HEK293 (cell line): ENCODE measurements around the gene WNT6.

ENCODE experiments used
- CTCF ChIA-PET: fragments of 350-600 bp; formaldehyde crosslinking; extraction: SDS; loops from one replicate; lab custom pipeline; 2021; ENCODE audit warnings: antibody characterized with exemption; lab: Yijun Ruan, JAX
- POLR2A ChIA-PET: fragments of 300-600 bp; formaldehyde crosslinking; extraction: SDS; loops from one replicate; lab custom pipeline; 2020; ENCODE audit warnings: antibody characterized with exemption, inconsistent platforms; lab: Yijun Ruan, JAX
- H3K27ac ChIP-seq: fragments of 200-500 bp; sonication (Bioruptor generic); 2 replicates; pipeline ENCODE4 v1.5.1; 2014; ENCODE audit warnings: low read depth, low read length, control low read depth, inconsistent platforms; ENCODE audit errors: extremely low read depth
- H3K36me3 ChIP-seq, 2 experiments: fragments of 200-500 bp in 1 of 2; sonication (Bioruptor generic) in 1 of 2; 1 replicate in 1 of 2; 2 replicates in 1 of 2; pipeline ENCODE4 v1.5.1; 2014 to 2017; ENCODE audit warnings: inconsistent platforms in 2 of 2, low read length in 2 of 2; ENCODE audit not compliant: control insufficient read depth in 2 of 2, insufficient read depth in 1 of 2
- H3K4me1 ChIP-seq: fragments of 200-500 bp; sonication (Bioruptor generic); 2 replicates; pipeline ENCODE4 v1.5.1; 2014; ENCODE audit warnings: mild to moderate bottlenecking, low read length, inconsistent platforms; ENCODE audit not compliant: control insufficient read depth, insufficient read depth
- H3K4me3 ChIP-seq: 2 replicates; pipeline ENCODE4 v1.5.1; 2011; ENCODE audit warnings: low read depth, mild to moderate bottlenecking, control low read depth, low read length, moderate library complexity
- H3K9me3 ChIP-seq: fragments of 200-500 bp; sonication (Bioruptor generic); 2 replicates; pipeline ENCODE4 v1.5.1; 2014; ENCODE audit warnings: low read depth, low read length, inconsistent platforms; ENCODE audit not compliant: control insufficient read depth, insufficient read depth
- GFI1B ChIP-seq: fragments of 450-650 bp; formaldehyde crosslinking; IDR thresholded peaks from 2 replicates; pipeline ENCODE4 v1.5.1; 2016; ENCODE audit warnings: missing biosample characterization, missing genetic modification characterization
- GLI4 ChIP-seq: fragments of 450-650 bp; formaldehyde crosslinking; IDR thresholded peaks from 2 replicates; pipeline ENCODE4 v1.5.1; 2016; ENCODE audit warnings: missing biosample characterization, missing genetic modification characterization
- SALL2 ChIP-seq: fragments of 450-650 bp; formaldehyde crosslinking; IDR thresholded peaks from 2 replicates; pipeline ENCODE4 v1.5.0; 2017; ENCODE audit warnings: missing biosample characterization, mild to moderate bottlenecking, missing genetic modification characterization, borderline replicate concordance
- SETDB1 ChIP-seq: IDR thresholded peaks from one replicate; pipeline ENCODE4 v1.6.1; 2017; ENCODE audit warnings: mild to moderate bottlenecking, low read length, moderate library complexity, mixed read lengths; ENCODE audit not compliant: insufficient read length
- TRIM28 ChIP-seq: IDR thresholded peaks from 2 replicates; pipeline ENCODE4 v1.6.1; 2011; ENCODE audit warnings: low read length, control low read depth, borderline replicate concordance
- ZEB2 ChIP-seq: fragments of 450-650 bp; formaldehyde crosslinking; IDR thresholded peaks from 2 replicates; pipeline ENCODE4 v1.5.1; 2016; ENCODE audit warnings: missing biosample characterization, missing genetic modification characterization
- ZFP3 ChIP-seq: fragments of 450-650 bp; formaldehyde crosslinking; IDR thresholded peaks from 2 replicates; pipeline ENCODE4 v1.5.1; 2016; ENCODE audit warnings: low read depth, missing biosample characterization, missing genetic modification characterization
- ZNF114 ChIP-seq: fragments of 450-650 bp; formaldehyde crosslinking; IDR thresholded peaks from 2 replicates; pipeline ENCODE4 v1.5.0; 2017; ENCODE audit warnings: missing biosample characterization, missing genetic modification characterization
- ZNF16 ChIP-seq: fragments of 450-650 bp; formaldehyde crosslinking; IDR thresholded peaks from 2 replicates; pipeline ENCODE4 v1.5.1; 2016; ENCODE audit warnings: low read depth, missing biosample characterization, missing genetic modification characterization
- ZNF19 ChIP-seq: fragments of 450-650 bp; formaldehyde crosslinking; IDR thresholded peaks from 2 replicates; pipeline ENCODE4; 2016; ENCODE audit warnings: missing biosample characterization, missing genetic modification characterization, low read depth
- ZNF350 ChIP-seq: fragments of 450-650 bp; formaldehyde crosslinking; IDR thresholded peaks from 2 replicates; pipeline ENCODE4 v1.5.0; 2017; ENCODE audit warnings: missing biosample characterization, mild to moderate bottlenecking, missing genetic modification characterization
- ZNF354C ChIP-seq: fragments of 450-650 bp; formaldehyde crosslinking; IDR thresholded peaks from 2 replicates; pipeline ENCODE4 v1.5.1; 2016; ENCODE audit warnings: missing biosample characterization, missing genetic modification characterization, low read depth, borderline replicate concordance
- ZNF366 ChIP-seq: fragments of 450-650 bp; formaldehyde crosslinking; conservative IDR thresholded peaks from 2 replicates; pipeline ENCODE4 v1.5.1; 2016; ENCODE audit warnings: missing biosample characterization, missing genetic modification characterization
- ZNF37A ChIP-seq: fragments of 450-650 bp; IDR thresholded peaks from 2 replicates; pipeline ENCODE4 v1.5.1; 2018; ENCODE audit warnings: missing biosample characterization, missing genetic modification characterization
- ZNF394 ChIP-seq: fragments of 450-650 bp; formaldehyde crosslinking; IDR thresholded peaks from 2 replicates; pipeline ENCODE4 v1.5.1; 2016; ENCODE audit warnings: missing biosample characterization, missing genetic modification characterization, mild to moderate bottlenecking, moderate library complexity, borderline replicate concordance
- ZNF404 ChIP-seq: fragments of 450-650 bp; formaldehyde crosslinking; IDR thresholded peaks from 2 replicates; pipeline ENCODE4 v1.5.1; 2017; ENCODE audit warnings: missing biosample characterization, missing genetic modification characterization
- ZNF510 ChIP-seq: fragments of 450-650 bp; formaldehyde crosslinking; IDR thresholded peaks from 2 replicates; pipeline ENCODE4 v1.5.1; 2018; ENCODE audit warnings: mild to moderate bottlenecking, missing genetic modification characterization, missing biosample characterization; ENCODE audit not compliant: insufficient replicate concordance
- ZNF529 ChIP-seq: fragments of 450-650 bp; formaldehyde crosslinking; IDR thresholded peaks from 2 replicates; pipeline ENCODE4 v1.5.1; 2017; ENCODE audit warnings: missing genetic modification characterization, missing biosample characterization; ENCODE audit not compliant: insufficient replicate concordance
- ZNF548 ChIP-seq: fragments of 450-650 bp; formaldehyde crosslinking; IDR thresholded peaks from 2 replicates; pipeline ENCODE4 v1.5.1; 2016; ENCODE audit warnings: missing biosample characterization, missing genetic modification characterization
- ZNF571 ChIP-seq: fragments of 450-650 bp; formaldehyde crosslinking; IDR thresholded peaks from 2 replicates; pipeline ENCODE4 v1.5.0; 2017; ENCODE audit warnings: missing biosample characterization, missing genetic modification characterization
- ZNF585B ChIP-seq: fragments of 450-650 bp; formaldehyde crosslinking; IDR thresholded peaks from 2 replicates; pipeline ENCODE4 v1.5.1; 2016; ENCODE audit warnings: missing biosample characterization, missing genetic modification characterization
- ZNF677 ChIP-seq: fragments of 450-650 bp; IDR thresholded peaks from 2 replicates; pipeline ENCODE4 v1.5.0; 2018; ENCODE audit warnings: missing biosample characterization, mild to moderate bottlenecking, missing genetic modification characterization, moderate library complexity
- ZNF837 ChIP-seq: fragments of 450-650 bp; formaldehyde crosslinking; IDR thresholded peaks from 2 replicates; pipeline ENCODE4 v1.5.1; 2016; ENCODE audit warnings: missing biosample characterization, missing genetic modification characterization
- TF ChIP-seq, protein P1 (sequence below): fragments of 450-650 bp; formaldehyde crosslinking; IDR thresholded peaks from 2 replicates; pipeline ENCODE4 v1.5.1; 2016; ENCODE audit warnings: missing biosample characterization, missing genetic modification characterization, low read depth
- TF ChIP-seq, protein P2 (sequence below): fragments of 450-650 bp; formaldehyde crosslinking; IDR thresholded peaks from 2 replicates; pipeline ENCODE4 v1.5.1; 2016; ENCODE audit warnings: missing biosample characterization, missing genetic modification characterization
- TF ChIP-seq, protein P3 (sequence below): fragments of 450-650 bp; formaldehyde crosslinking; IDR thresholded peaks from 2 replicates; pipeline ENCODE4 v1.5.1; 2016; ENCODE audit warnings: missing biosample characterization, missing genetic modification characterization
- TF ChIP-seq, protein P4 (sequence below): fragments of 450-650 bp; formaldehyde crosslinking; conservative IDR thresholded peaks from 2 replicates; pipeline ENCODE4 v1.5.1; 2016; ENCODE audit warnings: low read depth, missing biosample characterization, missing genetic modification characterization

Gene WNT6

DNA sequence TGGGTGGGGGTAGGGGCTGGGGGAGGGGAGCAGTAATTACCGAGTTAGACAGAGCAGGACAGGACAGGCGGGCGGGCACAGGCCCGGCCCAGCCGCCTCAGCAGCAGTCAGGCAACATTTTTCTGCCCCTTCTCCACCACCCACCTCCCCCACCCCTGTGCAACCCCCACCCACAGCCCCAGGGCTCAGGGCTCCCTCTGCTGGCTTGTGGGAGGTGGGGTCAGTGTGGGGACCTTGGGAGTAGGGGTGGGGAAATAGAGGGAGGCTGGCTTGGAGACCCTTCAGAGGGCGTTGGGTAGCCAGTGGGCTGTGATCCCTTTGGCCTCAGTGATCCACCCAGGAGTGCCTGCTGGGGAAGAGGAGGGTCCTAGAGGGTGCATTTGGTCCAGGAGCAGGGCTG lies 6.4 kb downstream of the WNT6 start (continued):
- TF ChIP-seq ZNF366 (tag by site-specific recombination), result no peak
- no peak for TF ChIP-seq ZNF571 (tag by site-specific recombination)
- no peak for TF ChIP-seq GLI4
- no peak for TF ChIP-seq SETDB1
- TF ChIP-seq, all 188 proteins: peak for 0

DNA sequence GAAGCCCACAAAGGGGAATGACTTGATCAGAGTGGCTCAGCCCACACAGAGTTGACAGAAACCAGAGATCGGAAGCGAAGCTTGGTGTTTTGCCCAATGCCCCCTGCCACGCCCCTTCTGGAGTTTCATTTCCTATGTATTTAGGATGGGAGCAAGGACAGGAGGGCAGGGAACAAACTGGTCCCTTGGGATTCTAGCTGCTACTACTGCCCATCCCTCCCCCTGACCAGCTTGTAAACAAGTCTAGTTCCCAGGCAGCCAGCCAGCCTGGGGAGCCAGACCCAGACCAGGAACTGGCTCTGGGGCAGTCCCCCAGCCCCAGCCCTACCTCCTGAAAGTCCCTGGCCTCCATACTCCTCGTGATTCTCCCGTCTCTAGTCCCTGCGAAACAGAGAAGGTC lies 8.3 kb downstream of the WNT6 start:
- Histone ChIP-seq H3K27ac (no peak overlapping the region), H3K4me3 (no peak overlapping the region), H3K36me3 (no peaks in the 10 kb centered on the region), H3K4me1 (no peaks in the 10 kb centered on the region), H3K9me3 (no peaks in the 10 kb centered on the region)
- TF ChIP-seq ZNF585B (tag by site-specific recombination), result no peak
- TF ChIP-seq TRIM28, result no peak
- TF ChIP-seq ZNF677 (tag by site-specific recombination), result no peak
- no peak for TF ChIP-seq ZEB2 (tag by site-specific recombination)
- TF ChIP-seq, protein P1, sequence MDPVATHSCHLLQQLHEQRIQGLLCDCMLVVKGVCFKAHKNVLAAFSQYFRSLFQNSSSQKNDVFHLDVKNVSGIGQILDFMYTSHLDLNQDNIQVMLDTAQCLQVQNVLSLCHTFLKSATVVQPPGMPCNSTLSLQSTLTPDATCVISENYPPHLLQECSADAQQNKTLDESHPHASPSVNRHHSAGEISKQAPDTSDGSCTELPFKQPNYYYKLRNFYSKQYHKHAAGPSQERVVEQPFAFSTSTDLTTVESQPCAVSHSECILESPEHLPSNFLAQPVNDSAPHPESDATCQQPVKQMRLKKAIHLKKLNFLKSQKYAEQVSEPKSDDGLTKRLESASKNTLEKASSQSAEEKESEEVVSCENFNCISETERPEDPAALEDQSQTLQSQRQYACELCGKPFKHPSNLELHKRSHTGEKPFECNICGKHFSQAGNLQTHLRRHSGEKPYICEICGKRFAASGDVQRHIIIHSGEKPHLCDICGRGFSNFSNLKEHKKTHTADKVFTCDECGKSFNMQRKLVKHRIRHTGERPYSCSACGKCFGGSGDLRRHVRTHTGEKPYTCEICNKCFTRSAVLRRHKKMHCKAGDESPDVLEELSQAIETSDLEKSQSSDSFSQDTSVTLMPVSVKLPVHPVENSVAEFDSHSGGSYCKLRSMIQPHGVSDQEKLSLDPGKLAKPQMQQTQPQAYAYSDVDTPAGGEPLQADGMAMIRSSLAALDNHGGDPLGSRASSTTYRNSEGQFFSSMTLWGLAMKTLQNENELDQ (tag by site-specific recombination), result no peak
- TF ChIP-seq, protein P2, sequence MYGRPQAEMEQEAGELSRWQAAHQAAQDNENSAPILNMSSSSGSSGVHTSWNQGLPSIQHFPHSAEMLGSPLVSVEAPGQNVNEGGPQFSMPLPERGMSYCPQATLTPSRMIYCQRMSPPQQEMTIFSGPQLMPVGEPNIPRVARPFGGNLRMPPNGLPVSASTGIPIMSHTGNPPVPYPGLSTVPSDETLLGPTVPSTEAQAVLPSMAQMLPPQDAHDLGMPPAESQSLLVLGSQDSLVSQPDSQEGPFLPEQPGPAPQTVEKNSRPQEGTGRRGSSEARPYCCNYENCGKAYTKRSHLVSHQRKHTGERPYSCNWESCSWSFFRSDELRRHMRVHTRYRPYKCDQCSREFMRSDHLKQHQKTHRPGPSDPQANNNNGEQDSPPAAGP, result no peak
- POLR2A ChIA-PET, result no interaction called here
- CTCF ChIA-PET, result interaction anchor here (1.1 to 2.6 kb wide), 4 partner anchors 9 to 112 kb away, joined by 4 to 20 read pairs (median 6); no protein-coding TSS in a partner anchor

DNA sequence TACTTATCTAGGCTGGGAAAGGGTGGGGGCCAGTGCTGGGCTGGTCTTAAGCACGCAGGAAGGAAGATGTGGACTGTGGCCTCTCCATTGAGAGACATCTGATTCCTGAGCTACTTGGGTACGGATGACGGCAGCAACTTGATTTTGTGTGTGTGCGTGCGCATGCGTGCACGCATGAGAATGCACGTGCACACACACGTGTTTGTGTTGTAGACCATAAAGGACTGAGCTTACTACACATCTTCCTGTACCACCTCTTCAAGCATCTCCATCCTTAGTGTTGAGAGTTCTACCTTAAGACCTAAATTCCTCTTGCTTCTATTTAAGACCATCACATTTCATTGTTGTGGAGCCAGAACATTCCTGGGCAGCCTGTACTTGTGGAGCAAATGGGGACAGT lies 9.5 kb downstream of the WNT6 start:
- CTCF ChIA-PET, result interaction anchor here (0.6 to 2.6 kb wide), 8 partner anchors 8 to 111 kb away, joined by 3 to 20 read pairs (median 4); partner anchors contain the start of gene WNT6
- no peak for TF ChIP-seq SALL2
- no peak for TF ChIP-seq ZNF350
- TF ChIP-seq ZNF529, result no peak
- no peak for TF ChIP-seq ZNF19 (tag by site-specific recombination)
- TF ChIP-seq ZNF837 (tag by site-specific recombination), result no peak
- no peak for TF ChIP-seq ZNF354C (tag by site-specific recombination)
- TF ChIP-seq ZFP3 (tag by site-specific recombination), result no peak
- no peak for TF ChIP-seq ZNF510
- no peak for TF ChIP-seq ZNF548 (tag by site-specific recombination)
- no peak for TF ChIP-seq ZNF16 (tag by site-specific recombination)
- TF ChIP-seq, protein P3, sequence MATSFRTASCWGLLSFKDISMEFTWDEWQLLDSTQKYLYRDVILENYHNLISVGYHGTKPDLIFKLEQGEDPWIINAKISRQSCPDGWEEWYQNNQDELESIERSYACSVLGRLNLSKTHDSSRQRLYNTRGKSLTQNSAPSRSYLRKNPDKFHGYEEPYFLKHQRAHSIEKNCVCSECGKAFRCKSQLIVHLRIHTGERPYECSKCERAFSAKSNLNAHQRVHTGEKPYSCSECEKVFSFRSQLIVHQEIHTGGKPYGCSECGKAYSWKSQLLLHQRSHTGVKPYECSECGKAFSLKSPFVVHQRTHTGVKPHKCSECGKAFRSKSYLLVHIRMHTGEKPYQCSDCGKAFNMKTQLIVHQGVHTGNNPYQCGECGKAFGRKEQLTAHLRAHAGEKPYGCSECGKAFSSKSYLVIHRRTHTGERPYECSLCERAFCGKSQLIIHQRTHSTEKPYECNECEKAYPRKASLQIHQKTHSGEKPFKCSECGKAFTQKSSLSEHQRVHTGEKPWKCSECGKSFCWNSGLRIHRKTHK (tag by site-specific recombination), result no peak
- TF ChIP-seq, protein P4, sequence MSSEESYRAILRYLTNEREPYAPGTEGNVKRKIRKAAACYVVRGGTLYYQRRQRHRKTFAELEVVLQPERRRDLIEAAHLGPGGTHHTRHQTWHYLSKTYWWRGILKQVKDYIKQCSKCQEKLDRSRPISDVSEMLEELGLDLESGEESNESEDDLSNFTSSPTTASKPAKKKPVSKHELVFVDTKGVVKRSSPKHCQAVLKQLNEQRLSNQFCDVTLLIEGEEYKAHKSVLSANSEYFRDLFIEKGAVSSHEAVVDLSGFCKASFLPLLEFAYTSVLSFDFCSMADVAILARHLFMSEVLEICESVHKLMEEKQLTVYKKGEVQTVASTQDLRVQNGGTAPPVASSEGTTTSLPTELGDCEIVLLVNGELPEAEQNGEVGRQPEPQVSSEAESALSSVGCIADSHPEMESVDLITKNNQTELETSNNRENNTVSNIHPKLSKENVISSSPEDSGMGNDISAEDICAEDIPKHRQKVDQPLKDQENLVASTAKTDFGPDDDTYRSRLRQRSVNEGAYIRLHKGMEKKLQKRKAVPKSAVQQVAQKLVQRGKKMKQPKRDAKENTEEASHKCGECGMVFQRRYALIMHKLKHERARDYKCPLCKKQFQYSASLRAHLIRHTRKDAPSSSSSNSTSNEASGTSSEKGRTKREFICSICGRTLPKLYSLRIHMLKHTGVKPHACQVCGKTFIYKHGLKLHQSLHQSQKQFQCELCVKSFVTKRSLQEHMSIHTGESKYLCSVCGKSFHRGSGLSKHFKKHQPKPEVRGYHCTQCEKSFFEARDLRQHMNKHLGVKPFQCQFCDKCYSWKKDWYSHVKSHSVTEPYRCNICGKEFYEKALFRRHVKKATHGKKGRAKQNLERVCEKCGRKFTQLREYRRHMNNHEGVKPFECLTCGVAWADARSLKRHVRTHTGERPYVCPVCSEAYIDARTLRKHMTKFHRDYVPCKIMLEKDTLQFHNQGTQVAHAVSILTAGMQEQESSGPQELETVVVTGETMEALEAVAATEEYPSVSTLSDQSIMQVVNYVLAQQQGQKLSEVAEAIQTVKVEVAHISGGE (tag by site-specific recombination), result no peak
- TF ChIP-seq ZNF404, result no peak
- no peak for TF ChIP-seq ZNF37A (tag by site-specific recombination)
- TF ChIP-seq ZNF571 (tag by site-specific recombination), result no peak
- no peak for TF ChIP-seq ZNF114 (tag by site-specific recombination)
- TF ChIP-seq GFI1B (tag by site-specific recombination), result no peak
- no peak for TF ChIP-seq ZNF394

More for the DNA sequence above, 9.5 kb downstream of the WNT6 start:
- POLR2A ChIA-PET, result no interaction called here
- Histone ChIP-seq H3K27ac (no peak overlapping the region), H3K4me1 (no peaks in the 10 kb centered on the region), H3K4me3 (no peak overlapping the region), H3K36me3 (no peaks in the 10 kb centered on the region), H3K9me3 (no peaks in the 10 kb centered on the region)
